COLO829 (cell line): ENCODE measurements around the gene PRR7.

ENCODE experiments used
- DNase-seq: peaks from one replicate; pipeline ENCODE4 v3.0.0; 2012; ENCODE audit warnings: low spot score

The PRR7 gene

DNA sequence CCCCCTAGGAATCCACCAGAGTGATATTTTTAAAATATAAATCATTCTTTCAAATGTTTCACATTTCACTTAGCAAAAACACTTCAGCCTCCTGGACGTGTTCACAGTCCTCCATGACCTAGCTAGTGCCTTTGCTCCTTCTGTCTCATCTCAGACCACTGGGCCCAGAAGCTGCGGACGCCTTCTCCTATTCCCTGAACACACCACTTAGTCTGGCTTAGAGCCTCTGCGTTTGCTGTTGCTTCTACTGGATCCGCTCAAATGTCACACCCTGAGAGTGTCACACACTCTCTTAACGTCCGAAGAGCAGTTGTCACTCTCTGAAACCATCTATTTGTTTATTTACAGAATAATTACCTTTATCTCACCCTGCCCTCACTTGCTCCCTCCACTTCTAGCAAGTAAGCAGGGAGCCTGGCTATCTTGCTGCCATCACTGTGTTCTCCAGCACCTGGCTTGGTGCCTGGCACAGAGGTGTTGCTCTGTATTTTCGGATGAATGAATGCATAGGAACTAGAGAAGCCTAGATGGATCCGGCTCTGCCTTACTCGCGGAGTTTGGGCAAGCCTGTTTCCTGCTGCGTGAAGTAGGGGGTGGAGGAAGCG is 21.3 kb upstream of the PRR7 start:
- no peak for DNase-seq

GRCh38 chr5:177425801-177426565 is 20.6 kb upstream of the PRR7 start:
- peak; percentile 98 for DNase-seq

DNA sequence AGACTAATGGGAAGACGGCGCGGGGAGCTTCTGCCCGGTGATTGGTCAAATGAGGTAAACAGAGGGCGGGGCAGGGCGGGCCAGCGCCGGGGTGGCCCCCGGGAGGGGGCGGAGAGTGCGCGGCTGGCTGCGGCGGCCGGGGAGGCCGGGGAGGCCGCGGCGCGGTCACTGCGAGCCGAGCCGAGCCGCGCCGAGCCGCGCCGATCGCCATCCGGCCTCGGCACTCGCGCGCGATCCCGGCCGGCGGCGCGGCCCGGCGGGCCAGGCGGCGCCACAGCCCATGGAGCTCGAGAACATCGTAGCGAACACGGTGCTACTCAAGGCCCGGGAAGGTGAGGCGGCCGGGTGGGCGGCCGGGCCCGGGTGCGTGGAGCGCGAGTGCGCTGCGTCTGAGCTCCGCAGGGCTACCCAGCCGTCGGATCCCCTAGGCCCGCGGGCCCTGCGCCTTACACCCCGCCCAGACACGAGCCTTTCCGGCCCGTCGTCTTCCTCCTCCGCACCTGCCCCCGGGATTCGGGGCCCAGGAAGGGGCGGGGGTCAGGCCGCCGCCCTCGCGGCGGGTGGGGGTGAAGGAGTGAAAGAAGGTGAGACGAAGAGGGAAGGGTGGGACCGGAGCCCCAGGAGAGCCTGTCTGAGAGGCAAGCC is 19.9 kb upstream of the PRR7 start, which contains the start of gene GRK6:
GRK6 (plus strand) TSS at position 111 of the 645 bp plus-strand sequence; CDS start at position 281, 170 bp downstream.
- no peak for DNase-seq

DNA sequence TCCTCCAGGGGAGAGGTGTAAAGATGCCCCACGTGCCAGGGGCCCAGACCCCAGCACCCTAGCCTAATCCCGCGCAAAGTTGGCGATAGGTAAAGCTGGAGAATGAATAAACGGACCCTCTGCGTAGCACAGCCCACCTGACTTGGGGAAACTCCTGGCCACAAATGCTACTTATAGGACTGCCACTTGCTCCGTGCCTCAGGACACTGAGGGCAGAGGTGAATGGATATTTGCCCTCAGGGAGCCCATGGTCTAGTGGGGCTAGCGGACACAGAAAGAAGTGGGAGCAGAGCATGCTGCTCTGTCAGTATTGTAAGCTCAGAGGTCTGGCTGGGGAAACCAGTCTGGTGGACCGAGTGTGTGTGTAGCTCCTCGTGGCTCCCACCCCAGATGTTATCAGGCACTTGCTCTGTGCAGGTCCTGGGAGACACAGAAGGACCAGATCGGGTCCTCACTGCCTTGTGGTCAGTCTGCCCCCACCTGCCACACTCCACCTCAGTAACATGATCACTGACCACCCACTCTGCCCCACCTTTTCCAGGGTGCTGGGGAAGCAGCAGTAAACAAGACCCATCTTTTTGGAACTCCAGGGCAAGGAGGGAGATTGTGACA is 19.3 kb upstream of the PRR7 start:
- DNase-seq = no peak

GRCh38 chr5:177427919-177428573 is 18.6 kb upstream of the PRR7 start:
- no peak for DNase-seq

DNA sequence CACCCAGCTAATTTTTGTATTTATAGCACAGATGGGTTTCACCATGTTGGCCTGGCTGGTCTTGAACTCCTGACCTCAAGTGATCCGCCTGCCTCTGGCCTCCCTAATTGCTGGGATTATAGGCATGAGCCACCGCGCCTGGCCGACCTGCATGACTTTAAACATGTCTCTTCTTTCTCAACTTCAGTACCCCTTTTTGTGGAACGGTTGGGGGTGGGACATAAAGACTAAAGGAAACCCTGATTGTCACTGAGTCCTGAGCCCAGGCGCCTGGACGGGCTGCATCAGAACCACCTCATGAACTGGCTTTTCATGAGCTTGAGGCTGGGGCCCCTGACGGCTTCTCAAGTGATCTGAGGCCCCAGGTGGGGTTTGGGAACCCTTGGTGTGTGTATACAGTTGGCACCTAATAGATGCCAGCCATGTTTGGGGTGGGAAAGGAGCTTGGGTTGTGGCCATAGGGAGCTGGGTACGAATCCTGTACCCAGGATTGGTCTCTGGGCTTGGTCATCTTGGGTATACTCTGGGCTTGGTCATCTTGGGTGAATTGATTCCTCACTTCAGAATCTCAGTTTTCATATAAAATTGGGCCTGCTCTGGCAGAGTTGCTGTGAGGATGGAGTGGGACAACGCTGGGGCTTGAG is 17.9 kb upstream of the PRR7 start:
- DNase-seq = no peak

DNA sequence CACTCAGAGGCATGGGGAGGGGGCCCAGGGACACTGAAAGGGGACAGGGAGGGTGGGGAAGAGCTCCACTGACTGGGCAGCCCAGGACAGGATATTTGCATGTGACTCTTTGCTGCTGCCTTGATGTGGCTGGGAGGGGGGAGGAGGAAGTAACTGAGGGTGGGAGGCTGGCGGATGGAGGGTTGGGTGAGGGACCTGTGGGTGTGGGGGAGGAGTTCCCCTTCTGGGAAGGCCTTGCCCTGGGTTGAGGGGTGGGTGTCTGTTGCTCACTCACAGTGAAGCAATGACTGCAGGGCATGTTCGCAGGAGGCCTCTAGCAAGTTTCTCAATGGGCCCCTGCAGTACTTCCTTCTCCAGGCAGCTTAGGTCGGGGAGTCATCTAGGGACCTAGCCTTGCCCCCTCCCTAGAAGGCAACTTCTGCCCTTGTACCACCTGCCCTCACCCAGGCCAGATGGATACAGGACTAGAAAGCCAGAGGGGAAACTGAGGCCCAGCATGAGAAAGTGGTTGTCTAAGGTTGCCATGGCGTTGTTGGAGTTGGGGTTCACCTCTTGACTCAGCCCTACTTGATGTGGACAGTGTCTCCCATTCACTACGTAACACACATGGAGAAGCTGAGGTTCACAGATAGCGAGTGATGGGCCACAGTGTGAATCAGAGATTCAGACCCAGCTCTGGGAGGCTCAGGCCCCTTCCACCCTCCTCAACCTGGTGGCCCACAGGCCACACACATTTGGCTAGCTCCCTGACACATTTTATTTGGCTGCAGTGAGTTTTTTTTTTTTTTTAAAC is 17.2 kb upstream of the PRR7 start:
- no peak for DNase-seq

DNA sequence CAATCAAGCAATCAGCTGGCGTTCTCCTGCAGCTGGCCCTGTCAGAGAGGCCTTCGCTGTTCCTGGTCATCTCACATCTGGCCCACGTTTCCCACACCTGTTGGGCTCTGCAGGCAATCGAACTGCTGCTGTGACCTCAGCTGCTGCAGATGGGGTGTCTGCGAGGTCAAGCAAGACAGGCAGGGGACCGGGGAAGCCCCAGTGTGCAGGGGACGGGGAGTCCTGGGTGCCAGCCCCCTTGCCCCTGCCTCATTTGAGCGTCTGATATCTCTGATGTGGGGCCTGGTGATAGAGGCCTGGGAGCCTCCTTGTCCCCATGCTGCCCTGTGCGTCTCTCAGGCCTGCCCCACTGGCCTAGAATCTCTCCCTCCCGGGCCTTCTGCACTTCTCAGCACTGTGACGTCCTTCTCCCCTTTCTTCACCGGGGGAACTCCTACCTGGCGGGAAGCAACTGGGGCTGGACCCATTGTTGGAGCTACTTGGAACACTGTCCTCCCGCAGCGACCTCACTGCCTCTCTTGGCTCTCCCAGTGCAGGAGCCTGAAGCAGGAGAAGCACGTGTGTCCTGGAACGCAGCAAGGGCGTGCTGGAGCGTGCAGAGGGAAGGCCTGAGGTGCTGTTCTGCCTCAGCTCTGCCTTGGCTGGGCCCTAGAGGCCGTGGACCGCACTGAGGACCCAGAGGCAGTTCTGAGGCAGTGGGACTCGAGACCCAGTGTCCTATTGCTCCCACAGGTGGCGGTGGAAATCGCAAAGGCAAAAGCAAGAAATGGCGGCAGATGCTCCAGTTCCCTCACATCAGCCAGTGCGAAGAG is 16.3 kb upstream of the PRR7 start:
- DNase-seq = no peak

- DNase-seq = no peak
Measured at GRCh38 chr5:177430972-177431316, 15.7 kb upstream of the PRR7 start.

DNA sequence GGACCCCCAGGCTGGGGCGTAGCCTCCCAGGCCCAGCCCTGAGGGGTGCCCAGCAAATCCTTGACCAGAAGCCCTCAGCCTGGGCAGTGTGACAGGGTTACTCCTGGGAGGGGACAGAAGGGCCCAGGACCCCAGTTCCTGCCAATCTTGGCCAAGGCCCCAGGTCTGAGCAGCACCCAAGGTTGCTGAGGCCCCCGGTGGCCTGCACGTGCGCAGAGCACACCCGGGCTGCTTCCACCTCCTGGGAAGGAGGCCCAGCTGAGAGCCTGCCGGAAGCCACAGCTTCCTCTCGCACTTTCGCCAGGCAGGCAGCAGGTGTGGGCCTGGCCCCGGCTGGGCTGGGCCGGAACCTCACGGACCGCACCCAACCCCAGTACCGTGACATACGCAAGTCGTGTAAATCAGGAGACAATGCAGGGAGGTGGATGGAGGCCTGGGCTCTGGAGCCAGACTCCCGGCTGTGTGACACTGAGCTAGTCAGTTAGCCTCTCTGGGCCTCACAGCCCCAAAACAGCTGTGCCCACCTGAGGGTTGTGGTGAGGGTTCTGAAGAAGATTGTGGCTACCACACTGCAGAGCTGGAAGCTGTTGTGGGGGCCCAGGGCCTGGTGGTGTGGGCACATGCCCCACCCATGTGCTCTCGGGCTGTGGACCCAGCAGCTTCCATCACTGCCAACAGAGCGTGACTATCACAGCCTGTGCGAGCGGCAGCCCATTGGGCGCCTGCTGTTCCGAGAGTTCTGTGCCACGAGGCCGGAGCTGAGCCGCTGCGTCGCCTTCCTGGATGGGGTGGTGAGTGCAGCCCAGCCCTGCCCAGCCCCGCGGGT is 15.1 kb upstream of the PRR7 start:
- no peak for DNase-seq

- no peak for DNase-seq
Measured at GRCh38 chr5:177432143-177432838, 14.3 kb upstream of the PRR7 start.

- no peak for DNase-seq
Measured at GRCh38 chr5:177432839-177433657, 13.6 kb upstream of the PRR7 start.

DNA sequence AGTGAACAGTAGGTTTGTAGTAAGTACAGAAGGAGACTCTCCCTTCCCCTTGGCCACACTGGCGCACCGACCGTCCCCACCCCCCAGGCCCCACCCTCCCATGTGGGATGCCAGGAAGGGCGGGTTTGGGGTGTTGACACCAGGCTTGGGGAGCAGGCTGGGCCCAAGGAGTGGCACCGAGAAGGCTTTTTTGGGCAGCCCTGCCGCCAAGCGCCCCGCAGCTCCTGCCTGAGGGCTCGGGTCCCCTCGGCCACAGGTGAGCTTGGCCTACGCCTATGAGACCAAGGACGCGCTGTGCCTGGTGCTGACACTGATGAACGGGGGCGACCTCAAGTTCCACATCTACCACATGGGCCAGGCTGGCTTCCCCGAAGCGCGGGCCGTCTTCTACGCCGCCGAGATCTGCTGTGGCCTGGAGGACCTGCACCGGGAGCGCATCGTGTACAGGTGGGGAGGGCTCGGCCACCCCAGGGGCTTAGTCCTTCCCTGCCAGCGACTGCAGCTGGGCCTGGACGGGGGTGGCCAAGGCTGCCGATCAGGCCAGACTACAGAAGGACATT is 12.9 kb upstream of the PRR7 start:
- no peak for DNase-seq

- DNase-seq = no peak
Measured at GRCh38 chr5:177434437-177434836, 12.2 kb upstream of the PRR7 start.

DNA sequence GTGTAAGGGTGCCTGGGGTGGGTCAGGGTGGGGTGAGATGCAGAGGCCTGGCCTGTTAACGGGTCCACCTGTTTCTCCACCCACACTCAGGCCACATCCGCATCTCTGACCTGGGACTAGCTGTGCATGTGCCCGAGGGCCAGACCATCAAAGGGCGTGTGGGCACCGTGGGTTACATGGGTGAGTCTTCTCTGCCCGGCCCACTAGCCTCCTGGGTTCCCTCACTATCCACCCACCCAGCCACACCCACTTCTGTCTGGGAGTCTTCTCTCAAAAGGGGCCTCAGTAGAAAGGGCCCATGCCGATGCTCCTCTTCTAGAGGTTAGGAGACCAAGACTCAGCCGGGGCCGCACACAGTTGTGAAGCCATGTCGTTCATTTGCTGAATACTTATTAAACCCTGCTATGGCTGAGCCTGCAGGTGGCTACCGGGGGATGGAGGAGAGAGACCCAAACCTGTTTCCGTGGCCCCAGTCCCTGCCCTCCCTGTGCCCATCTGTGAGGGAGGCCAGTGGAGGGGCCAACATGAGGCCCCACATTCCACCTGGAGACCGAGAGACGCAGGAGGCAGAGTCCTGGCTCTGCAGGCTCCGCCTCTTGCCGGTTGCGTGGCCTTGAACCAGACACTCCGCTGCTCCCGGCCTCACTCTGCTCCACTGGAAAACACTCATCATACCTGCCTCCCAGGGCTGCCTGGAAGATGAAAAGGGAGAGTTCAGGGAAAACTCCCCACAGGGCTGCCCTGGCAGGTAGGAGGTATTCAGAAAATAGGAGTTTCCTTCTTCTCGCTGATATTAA is 11.5 kb upstream of the PRR7 start:
- DNase-seq = no peak

DNA sequence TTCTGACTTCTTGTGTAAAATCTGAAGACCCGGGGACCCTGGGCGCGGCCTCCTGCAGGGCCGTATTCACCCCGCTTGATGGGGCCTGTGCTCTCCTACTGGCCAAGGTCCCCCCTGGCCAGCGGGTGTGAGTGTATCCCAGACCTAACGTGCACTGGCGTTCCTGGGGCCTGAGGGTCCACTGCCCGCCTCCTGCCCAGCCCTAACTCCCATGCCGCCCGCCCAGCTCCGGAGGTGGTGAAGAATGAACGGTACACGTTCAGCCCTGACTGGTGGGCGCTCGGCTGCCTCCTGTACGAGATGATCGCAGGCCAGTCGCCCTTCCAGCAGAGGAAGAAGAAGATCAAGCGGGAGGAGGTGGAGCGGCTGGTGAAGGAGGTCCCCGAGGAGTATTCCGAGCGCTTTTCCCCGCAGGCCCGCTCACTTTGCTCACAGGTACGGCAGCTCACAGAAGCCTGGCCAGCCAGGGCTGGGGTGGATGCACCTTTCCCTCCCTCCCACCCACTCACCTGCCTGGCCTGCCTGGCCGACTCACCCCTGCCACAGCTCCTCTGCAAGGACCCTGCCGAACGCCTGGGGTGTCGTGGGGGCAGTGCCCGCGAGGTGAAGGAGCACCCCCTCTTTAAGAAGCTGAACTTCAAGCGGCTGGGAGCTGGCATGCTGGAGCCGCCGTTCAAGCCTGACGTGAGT is 10.6 kb upstream of the PRR7 start:
- no peak for DNase-seq
